Kidney (tissue), 14 donors: ENCODE data around the gene MTA3. TPM values are rescaled to one million over a fixed set of nuclear protein-coding genes. Genes with fewer than 3 reads are reported as not detected.
"Not testable (repeated sequence)": the region's sequence is repeated elsewhere in the genome, so short reads cannot be mapped to it uniquely, and the experiment has no call there.

Source experiments
- DNase-seq, 5 donors: peaks; one replicate each; pipeline ENCODE4 v3.0.0-alpha.2; 2013 to 2020
- FAIRE-seq: peaks from 2 replicates; lab custom pipeline; 2012; peaks lifted over from hg19 to GRCh38; lab: Jason Lieb, UNC
- H3K27ac ChIP-seq, 2 donors: one replicate each; pipeline ENCODE4 v1.7.0; 2013; ENCODE audit warnings: low read depth in 2 of 2, low read length in 2 of 2, inconsistent platforms in 1 of 2
- H3K27me3 ChIP-seq: one replicate; pipeline ENCODE4 v1.7.1; 2013; ENCODE audit warnings: low read length, inconsistent platforms; ENCODE audit not compliant: control insufficient read depth, insufficient read depth
- H3K36me3 ChIP-seq, 3 donors: one replicate each; pipeline versions ENCODE4 v1.7.0 to v1.7.1; 2013; ENCODE audit warnings: low read length in 3 of 3, control low read depth in 1 of 3, inconsistent platforms in 1 of 3; ENCODE audit not compliant: insufficient read depth in 3 of 3, control insufficient read depth in 2 of 3
- H3K4me1 ChIP-seq, 3 donors: one replicate each; pipeline versions ENCODE4 v1.7.0 to v1.7.1; 2013; ENCODE audit warnings: low read length in 3 of 3, inconsistent platforms in 1 of 3, low read depth in 1 of 3; ENCODE audit not compliant: control insufficient read depth in 2 of 3, insufficient read depth in 2 of 3
- H3K4me3 ChIP-seq, 3 donors: one replicate each; pipeline versions ENCODE4 v1.7.0 to v1.8.1; 2013; ENCODE audit warnings: low read length in 3 of 3, control low read depth in 1 of 3, inconsistent platforms in 1 of 3
- H3K9ac ChIP-seq, 3 donors: one replicate each; pipeline versions ENCODE4 v1.7.0 to v1.7.1; 2013; ENCODE audit warnings: low read length in 3 of 3, control low read depth in 1 of 3, inconsistent platforms in 1 of 3
- H3K9me3 ChIP-seq, 3 donors: one replicate each; pipeline versions ENCODE4 v1.7.0 to v1.7.1; 2013; ENCODE audit warnings: low read length in 3 of 3, control low read depth in 1 of 3, inconsistent platforms in 1 of 3; ENCODE audit not compliant: control insufficient read depth in 2 of 3, insufficient read depth in 1 of 3
- intact Hi-C: fragments of 100-400 bp; cut with DNase I; formaldehyde crosslinking; loops from one replicate; pipeline ENCODE4 v1.11.1; 2022
- polyA plus RNA-seq: library from polyadenylated mRNA; stranded (reverse); fragments of 350-450 nt; fragmentation: Illumina TruSeq; extraction: RNeasy Lipid Tissue Mini Kit (QIAGEN cat#74804); gene quantifications from one replicate; pipeline ENCODE4 v1.2.3, GENCODE V29; 2014; ENCODE audit warnings: low read depth, low replicate concordance; ENCODE audit not compliant: insufficient read depth
- total RNA-seq: library from RNA; stranded (reverse); fragmentation: NEBNext Ultra II Directional; extraction: Animal tissue kit (Norgen Biotek cat#: 25700); gene quantifications from one replicate; pipeline ENCODE4 v1.2.1, GENCODE V29; 2021
- TF ChIP-seq, protein P1 (sequence below): IDR thresholded peaks from 3 replicates; pipeline ENCODE4 v1.5.1; 2012; ENCODE audit warnings: mild to moderate bottlenecking, moderate library complexity, borderline replicate concordance; ENCODE audit not compliant: insufficient read depth; ENCODE audit errors: extremely low read depth
- donor health status: control.
- donor health status: control.
- donor health status: control.
- donor health status: control.
- donor health status: control.
- donor health status: DM: yes; HTN: yes; CAD: no.
- donor health status: Normal renal cell carcinoma (clear cell type).

MTA3 gene
- total and polyA plus RNA-seq, 2 donors from 2014 or later = 27.7 to 35.2 TPM

DNA sequence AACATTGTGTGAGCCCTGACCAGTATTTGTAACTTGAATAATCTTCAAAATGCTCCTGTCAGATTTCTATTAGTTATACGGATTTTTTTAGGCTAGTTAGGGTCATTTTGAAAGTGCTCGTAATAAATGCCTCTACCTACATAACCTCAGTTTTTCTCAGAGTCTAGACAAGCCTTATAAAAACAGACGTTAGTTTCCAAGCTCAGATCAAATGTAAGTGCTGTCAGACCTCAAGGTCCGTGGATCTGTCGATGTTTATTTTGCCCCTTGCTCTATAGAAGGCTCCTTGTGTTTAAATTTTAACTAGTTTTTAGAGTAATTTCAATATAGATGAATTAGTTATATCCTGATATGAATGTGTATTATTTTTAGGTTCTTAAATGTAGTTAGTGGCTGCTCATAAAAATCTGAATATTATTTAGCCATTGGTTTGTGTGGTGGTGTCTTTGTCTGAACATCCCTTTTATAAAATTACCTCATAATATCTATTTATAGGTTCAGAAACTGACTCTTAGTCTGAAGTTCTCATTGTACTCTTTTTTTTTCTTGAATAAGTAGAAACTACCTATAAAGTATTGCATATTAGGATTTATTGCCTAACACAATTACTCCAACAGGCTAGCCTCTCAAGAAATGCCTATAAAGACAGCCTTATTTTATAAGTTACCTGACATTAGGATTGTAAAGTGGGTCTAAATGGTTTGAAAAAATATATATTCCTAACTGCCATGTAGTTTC lies 71.1 kb downstream of the MTA3 start:
- Histone ChIP-seq H3K27me3 (no peaks in the 10 kb centered on the region), H3K9ac (no peak overlapping the region), H3K4me3 (no peak overlapping the region), H3K9me3 (no peaks in the 10 kb centered on the region), H3K36me3 (no peaks in the 10 kb centered on the region), H3K27ac (no peak overlapping the region), H3K4me1 (no peaks in the 10 kb centered on the region)
- no peak for FAIRE-seq
- TF ChIP-seq, protein P1, sequence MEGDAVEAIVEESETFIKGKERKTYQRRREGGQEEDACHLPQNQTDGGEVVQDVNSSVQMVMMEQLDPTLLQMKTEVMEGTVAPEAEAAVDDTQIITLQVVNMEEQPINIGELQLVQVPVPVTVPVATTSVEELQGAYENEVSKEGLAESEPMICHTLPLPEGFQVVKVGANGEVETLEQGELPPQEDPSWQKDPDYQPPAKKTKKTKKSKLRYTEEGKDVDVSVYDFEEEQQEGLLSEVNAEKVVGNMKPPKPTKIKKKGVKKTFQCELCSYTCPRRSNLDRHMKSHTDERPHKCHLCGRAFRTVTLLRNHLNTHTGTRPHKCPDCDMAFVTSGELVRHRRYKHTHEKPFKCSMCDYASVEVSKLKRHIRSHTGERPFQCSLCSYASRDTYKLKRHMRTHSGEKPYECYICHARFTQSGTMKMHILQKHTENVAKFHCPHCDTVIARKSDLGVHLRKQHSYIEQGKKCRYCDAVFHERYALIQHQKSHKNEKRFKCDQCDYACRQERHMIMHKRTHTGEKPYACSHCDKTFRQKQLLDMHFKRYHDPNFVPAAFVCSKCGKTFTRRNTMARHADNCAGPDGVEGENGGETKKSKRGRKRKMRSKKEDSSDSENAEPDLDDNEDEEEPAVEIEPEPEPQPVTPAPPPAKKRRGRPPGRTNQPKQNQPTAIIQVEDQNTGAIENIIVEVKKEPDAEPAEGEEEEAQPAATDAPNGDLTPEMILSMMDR = no peak
- intact Hi-C loops = no loop called here
- DNase-seq = no peak

DNA sequence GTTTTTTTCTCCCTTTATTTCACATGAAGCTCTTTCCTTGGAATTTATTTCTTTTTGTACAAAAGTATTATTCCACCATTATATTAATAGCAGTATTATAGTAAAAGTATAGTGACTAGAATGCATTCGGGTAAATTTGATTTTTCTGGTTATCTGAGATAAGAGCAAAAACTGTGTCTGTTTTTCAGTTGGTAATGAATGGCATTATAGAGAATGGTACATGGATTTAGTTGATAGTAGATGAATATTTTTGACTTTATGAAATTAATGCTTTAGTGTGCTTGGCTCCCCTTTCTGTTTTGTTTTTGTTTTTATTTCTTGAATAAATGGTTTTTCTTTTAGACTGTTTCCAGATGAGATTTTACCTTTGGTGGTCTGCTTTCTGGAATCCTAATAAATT lies 71.8 kb downstream of the MTA3 start:
- TF ChIP-seq, protein P1 = no peak
- Histone ChIP-seq H3K9ac (no peak overlapping the region), H3K4me1 (no peaks in the 10 kb centered on the region), H3K9me3 (no peaks in the 10 kb centered on the region), H3K36me3 (peaks cover 0 to under 1% (median 0%) of the 10 kb centered on the region in 3 donors), H3K27me3 (no peaks in the 10 kb centered on the region), H3K27ac (no peak overlapping the region), H3K4me3 (no peak overlapping the region)
- DNase-seq (no peak), FAIRE-seq (no peak)
- intact Hi-C loops = no loop called here

DNA sequence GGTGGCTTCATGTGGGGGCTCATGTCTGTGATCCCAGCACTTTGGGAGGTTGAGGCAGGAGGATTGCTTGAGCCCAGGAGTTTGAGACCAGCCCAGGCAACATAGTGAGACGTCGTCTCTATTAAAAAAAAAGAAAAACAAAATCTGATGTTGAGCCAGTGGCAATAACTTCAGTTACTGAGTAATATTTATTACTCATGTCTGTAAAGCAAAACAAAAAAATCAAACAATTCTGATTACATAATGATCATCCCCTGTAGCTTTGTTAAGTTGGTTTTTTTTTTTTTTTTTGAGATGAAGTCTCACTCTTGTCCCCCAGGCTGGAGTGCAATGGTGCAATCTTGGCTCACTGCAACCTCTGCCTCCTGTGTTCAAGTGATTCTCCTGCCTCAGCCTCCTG lies 73.9 kb downstream of the MTA3 start:
- intact Hi-C loops, H3K4me3 ChIP-seq, FAIRE-seq, H3K9me3 ChIP-seq, DNase-seq, H3K36me3 ChIP-seq, H3K4me1 ChIP-seq, H3K9ac ChIP-seq, H3K27me3 ChIP-seq, H3K27ac ChIP-seq: not testable (repeated sequence)

DNA sequence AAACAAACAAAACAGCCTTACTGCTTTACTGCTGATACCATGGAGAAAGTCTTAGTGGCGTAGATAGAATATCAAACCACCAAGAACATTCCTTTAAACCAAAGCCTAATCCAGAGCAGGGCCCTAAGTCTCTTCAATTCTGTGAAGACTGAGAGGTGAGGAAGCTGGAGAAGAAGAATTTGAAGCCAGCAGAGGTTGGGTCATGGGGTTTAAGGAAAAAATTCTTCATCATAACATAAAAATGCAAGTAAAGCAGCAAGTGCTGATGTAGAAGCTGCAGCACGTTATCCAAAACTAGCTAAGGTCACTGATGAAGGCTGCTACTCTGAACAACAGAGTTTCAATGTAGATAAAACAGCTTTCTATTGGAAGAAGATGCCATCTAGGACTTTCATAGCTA lies 77.1 kb downstream of the MTA3 start:
- Histone ChIP-seq H3K9me3 (peaks cover 0 to 1% (median 0%) of the 10 kb centered on the region in 3 donors), H3K9ac (no peak overlapping the region), H3K4me3 (no peak overlapping the region), H3K27ac (no peak overlapping the region), H3K36me3 (peaks cover 0 to 6% (median 2%) of the 10 kb centered on the region in 3 donors), H3K27me3 (no peaks in the 10 kb centered on the region), H3K4me1 (no peaks in the 10 kb centered on the region)
- FAIRE-seq (no peak), DNase-seq (no peak)
- intact Hi-C loops = no loop called here
- TF ChIP-seq, protein P1 = no peak
